ENCODE measurements around the gene TYRP1. TPM values are rescaled to one million over a fixed set of nuclear protein-coding genes. Genes with fewer than 3 reads are reported as not detected.
A peak's percentile ranks its signal among the peaks of the same experiment; 100 is the strongest.

The TYRP1 gene
- total and polyA plus RNA-seq, 11 donors = 12.7 to 122 (median 71.3) TPM

GRCh38 chr9:12735665-12736064 lies 42.5 kb downstream of the TYRP1 start:
- DNase-seq (no peak), ATAC-seq (peak in 1 of 4 donors; percentile 94)
- Histone ChIP-seq H3K9me3 (peaks cover 0 to 14% (median 0%) of the 10 kb centered on the region in 12 donors), H3K4me3 (no peak overlapping the region), H3K27ac (no peak overlapping the region), H3K4me1 (peaks cover 0 to 5% (median 0%) of the 10 kb centered on the region in 12 donors), H3K27me3 (no peaks in the 10 kb centered on the region), H3K36me3 (no peaks in the 10 kb centered on the region)
- intact Hi-C loops (cut with DNase I) = loop anchor here in 2 of 10 donors (2.0 to 5.0 kb wide), 2 partner anchors 37 to 39 kb away; partner anchors contain the start of gene LURAP1L (in 1 of the 2)
- TF ChIP-seq POLR2A (IDR thresholded peaks at IDR 0.05) = no peak
- no peak for TF ChIP-seq CTCF (IDR thresholded peaks at IDR 0.05)
- 39 to 54% (median 44%) methylated on average over 3 of the region's 3 CpGs for WGBS, 4 donors

- peaks cover 0 to 5% (median 0%) of the 10 kb centered on the region in 12 donors for H3K4me1 ChIP-seq
- 0% methylated on average over 1 of the region's 1 CpG for WGBS, 4 donors
- H3K27ac ChIP-seq = no peak overlapping the region
- intact Hi-C loops (cut with DNase I) = loop anchor here in 1 of 10 donors (5.0 kb wide), 1 partner anchor 34 kb away; no protein-coding TSS in a partner anchor
- ATAC-seq = no peak
- H3K36me3 ChIP-seq = no peaks in the 10 kb centered on the region
- no peak for TF ChIP-seq CTCF (IDR thresholded peaks at IDR 0.05)
- no peak for TF ChIP-seq POLR2A (IDR thresholded peaks at IDR 0.05)
- no peak for DNase-seq
- H3K4me3 ChIP-seq = no peak overlapping the region
- H3K9me3 ChIP-seq = peaks cover 0 to 12% (median 0%) of the 10 kb centered on the region in 12 donors
- no peaks in the 10 kb centered on the region for H3K27me3 ChIP-seq
Observed at GRCh38 chr9:12737871-12738270, 44.7 kb downstream of the TYRP1 start.

- no peak for ATAC-seq
- peaks cover 0 to 5% (median 0%) of the 10 kb centered on the region in 12 donors for H3K4me1 ChIP-seq
- peaks cover 0 to 11% (median 0%) of the 10 kb centered on the region in 12 donors for H3K9me3 ChIP-seq
- no peaks in the 10 kb centered on the region for H3K36me3 ChIP-seq
- no peaks in the 10 kb centered on the region for H3K27me3 ChIP-seq
- intact Hi-C loops (cut with DNase I) = loop anchor here in 1 of 10 donors (5.0 kb wide), 1 partner anchor 33 kb away; no protein-coding TSS in a partner anchor
- TF ChIP-seq POLR2A (IDR thresholded peaks at IDR 0.05) (no peak), CTCF (IDR thresholded peaks at IDR 0.05) (no peak)
- DNase-seq = no peak
- H3K4me3 ChIP-seq = no peak overlapping the region
- no peak overlapping the region for H3K27ac ChIP-seq
Observed at GRCh38 chr9:12739014-12739652, 45.9 kb downstream of the TYRP1 start.

- no peak overlapping the region for H3K4me3 ChIP-seq
- H3K9me3 ChIP-seq = no peaks in the 10 kb centered on the region
- no peaks in the 10 kb centered on the region for H3K36me3 ChIP-seq
- H3K27me3 ChIP-seq = no peaks in the 10 kb centered on the region
- no peak for DNase-seq
- TF ChIP-seq POLR2A (IDR thresholded peaks at IDR 0.05) (no peak), CTCF (IDR thresholded peaks at IDR 0.05) (no peak)
- H3K27ac ChIP-seq = no peak overlapping the region
- 78 to 88% (median 81%) methylated on average over 2 of the region's 2 CpGs for WGBS, 4 donors
- no peak for ATAC-seq
- intact Hi-C loops (cut with DNase I) = no loop called here
- H3K4me1 ChIP-seq = peaks cover 0 to 5% (median 0%) of the 10 kb centered on the region in 12 donors
Observed at GRCh38 chr9:12740845-12741244, 47.7 kb downstream of the TYRP1 start.
